K562 (cell line): ENCODE data around the gene BCL2L15. TPM values are rescaled to one million over a fixed set of nuclear protein-coding genes. Genes with fewer than 3 reads are reported as not detected.

Source experiments
- ATAC-seq: fragments of 200-7000 bp; cut with Tn5 transposase; 3 replicates; pipeline ENCODE4 v1.9.1; 2020; ENCODE audit warnings: moderate library complexity
- BruUV-seq: library from RNA; stranded (reverse); fragments of 400-500 nt; replicated peaks from 2 replicates; lab custom pipeline; 2021; lab: Mats Ljungman, UMichigan
- CTCF ChIA-PET: fragments of 300-600 bp; formaldehyde crosslinking; extraction: SDS; loops from one replicate; lab custom pipeline; 2021; ENCODE audit warnings: low intra/inter-chr PET ratio; lab: Yijun Ruan, JAX
- POLR2A ChIA-PET: fragments of 300-600, 350-650 bp; sonication (Branson Sonifier 250); formaldehyde crosslinking; extraction: SDS; loops from one replicate; lab custom pipeline; 2021; ENCODE audit warnings: antibody characterized with exemption, inconsistent platforms; lab: Yijun Ruan, JAX
- DNase-seq, 4 experiments: peaks; one replicate each; pipeline versions ENCODE4 v3.0.0 to v3.0.0-alpha.2; 2011 to 2018; ENCODE audit warnings: low spot score in 3 of 4, mixed read lengths in 3 of 4; ENCODE audit errors: extremely low read depth in 1 of 4
- FAIRE-seq: peaks from 2 replicates; lab custom pipeline; 2011; peaks lifted over from hg19 to GRCh38; lab: Jason Lieb, UNC
- H2AFZ ChIP-seq: 2 replicates; pipeline ENCODE4 v1.6.0; 2011; ENCODE audit warnings: low read depth, low read length, control low read depth, inconsistent platforms
- H3K27ac ChIP-seq: fragments of 200-600 bp; 3 replicates; pipeline ENCODE4 v1.8.0; 2011; ENCODE audit warnings: low read depth, mild to moderate bottlenecking, control low read depth, inconsistent platforms, low read length, moderate library complexity, mixed read lengths; ENCODE audit errors: extremely low read depth
- H3K27me3 ChIP-seq, 2 experiments: fragments of 300-600 bp in 1 of 2; 2 replicates in 1 of 2; 3 replicates in 1 of 2; pipeline versions ENCODE4 v1.6.0 to v1.8.0; 2011; ENCODE audit warnings: inconsistent platforms in 2 of 2, low read length in 2 of 2, mild to moderate bottlenecking in 1 of 2, mixed read lengths in 1 of 2, moderate library complexity in 1 of 2; ENCODE audit not compliant: control insufficient read depth in 2 of 2, insufficient read depth in 2 of 2
- H3K36me3 ChIP-seq: fragments of 300-600 bp; 3 replicates; pipeline ENCODE4 v1.8.0; 2011; ENCODE audit warnings: mild to moderate bottlenecking, low read length, inconsistent platforms; ENCODE audit not compliant: control insufficient read depth, insufficient read depth
- H3K4me1 ChIP-seq, 2 experiments: fragments of 200-600 bp in 1 of 2; replicated peaks in 1 of 2; 2 replicates in 1 of 2; 3 replicates in 1 of 2; pipeline versions ENCODE4 v1.5.1 to v1.8.0; 2011; ENCODE audit warnings: inconsistent platforms in 2 of 2, low read length in 2 of 2, mild to moderate bottlenecking in 1 of 2, mixed read lengths in 1 of 2, moderate library complexity in 1 of 2; ENCODE audit not compliant: control insufficient read depth in 2 of 2, insufficient read depth in 2 of 2
- H3K4me2 ChIP-seq: 2 replicates; pipeline ENCODE4 v1.6.1; 2011; ENCODE audit warnings: low read length, control low read depth, inconsistent platforms, mixed read lengths; ENCODE audit not compliant: insufficient read depth
- H3K4me3 ChIP-seq: fragments of 200-600 bp; sonication (generic), shearing (Covaris generic); 2 replicates; pipeline ENCODE4 v1.5.1; 2016; ENCODE audit warnings: control low read depth, inconsistent platforms
- H3K79me2 ChIP-seq: fragments of 200-600 bp; 3 replicates; pipeline ENCODE4 v1.8.0; 2011; ENCODE audit warnings: low read length, inconsistent platforms; ENCODE audit not compliant: control insufficient read depth, insufficient read depth
- H3K9ac ChIP-seq, 2 experiments: 2 replicates each; pipeline versions ENCODE4 v1.6.0 to v1.6.1; 2011; ENCODE audit warnings: low read depth in 2 of 2, low read length in 2 of 2, control low read depth in 1 of 2, inconsistent platforms in 1 of 2, mild to moderate bottlenecking in 1 of 2, mixed read lengths in 1 of 2; ENCODE audit not compliant: insufficient read depth in 1 of 2
- H3K9me1 ChIP-seq: one replicate; pipeline ENCODE4 v1.6.0; 2011; ENCODE audit warnings: inconsistent platforms, mild to moderate bottlenecking, low read length, moderate library complexity; ENCODE audit not compliant: control insufficient read depth, insufficient read depth
- H3K9me3 ChIP-seq: replicated peaks from 2 replicates; pipeline ENCODE4 v1.5.1; 2011; ENCODE audit warnings: low read depth, low read length, inconsistent platforms; ENCODE audit not compliant: control insufficient read depth, insufficient read depth
- H4K20me1 ChIP-seq: replicated peaks from 2 replicates; pipeline ENCODE4 v1.6.1; 2011; ENCODE audit warnings: low read length, inconsistent platforms, mixed read lengths; ENCODE audit not compliant: control insufficient read depth, insufficient read depth
- BCLAF1 ChIP-seq, 2 experiments: fragments of 450-650 bp in 1 of 2; IDR thresholded peaks; 2 replicates each; pipeline ENCODE4 v1.6.1; 2011 to 2017; ENCODE audit warnings: low read depth in 2 of 2, antibody characterized with exemption in 1 of 2, borderline replicate concordance in 1 of 2, low read length in 1 of 2, mild to moderate bottlenecking in 1 of 2, mixed read lengths in 1 of 2; ENCODE audit not compliant: control insufficient read depth in 1 of 2
- BRCA1 ChIP-seq, 2 experiments: fragments of 450-650 bp in 1 of 2; sonication (generic) in 1 of 2; formaldehyde crosslinking in 1 of 2; IDR thresholded peaks; 2 replicates each; pipeline versions ENCODE4 v1.5.0 to v1.6.1; 2017 to 2020; ENCODE audit warnings: mild to moderate bottlenecking in 1 of 2, missing genetic modification reagents in 1 of 2
- GATAD2A ChIP-seq: fragments of 450-650 bp; IDR thresholded peaks from 2 replicates; pipeline ENCODE4 v1.6.1; 2017
- GTF2B ChIP-seq: IDR thresholded peaks from 2 replicates; pipeline ENCODE4 v1.6.1; 2011; ENCODE audit not compliant: insufficient read length; ENCODE audit errors: extremely low read depth
- HES1 ChIP-seq: fragments of 450-650 bp; IDR thresholded peaks from 2 replicates; pipeline ENCODE4 v1.6.1; 2016; ENCODE audit warnings: low read depth, mild to moderate bottlenecking, moderate library complexity
- MED1 ChIP-seq: sonication (generic); formaldehyde crosslinking; IDR thresholded peaks from 2 replicates; pipeline ENCODE4 v1.8.1; 2023; ENCODE audit warnings: missing genetic modification reagents, borderline replicate concordance
- MEIS2 ChIP-seq: fragments of 450-650 bp; IDR thresholded peaks from 2 replicates; pipeline ENCODE4 v1.6.1; 2014; ENCODE audit warnings: mild to moderate bottlenecking; ENCODE audit not compliant: partially characterized antibody
- MLX ChIP-seq, 2 experiments: fragments of 450-650 bp in 1 of 2; sonication (generic) in 1 of 2; formaldehyde crosslinking; conservative IDR thresholded peaks; 2 replicates each; pipeline versions ENCODE4 v1.4.0 to v1.8.1; 2020 to 2022; ENCODE audit warnings: mild to moderate bottlenecking in 1 of 2, missing genetic modification reagents in 1 of 2
- NCOA4 ChIP-seq: fragments of 450-650 bp; IDR thresholded peaks from 2 replicates; pipeline ENCODE4 v1.6.1; 2018; ENCODE audit warnings: mild to moderate bottlenecking; ENCODE audit not compliant: partially characterized antibody
- RBM34 ChIP-seq: fragments of 200-400 bp; formaldehyde crosslinking; IDR thresholded peaks from 2 replicates; pipeline ENCODE4 v1.6.1; 2018; ENCODE audit warnings: low read length, borderline replicate concordance; ENCODE audit not compliant: insufficient read depth
- SAP30 ChIP-seq: fragments of 200-600 bp; sonication (generic); IDR thresholded peaks from 2 replicates; pipeline ENCODE4 v1.6.1; 2012; ENCODE audit warnings: borderline replicate concordance, low read depth, mild to moderate bottlenecking, moderate library complexity, low read length, control low read depth, inconsistent platforms; ENCODE audit not compliant: insufficient read depth, poor library complexity, severe bottlenecking
- STAT6 ChIP-seq: sonication (generic); formaldehyde crosslinking; IDR thresholded peaks from 2 replicates; pipeline ENCODE4 v1.8.1; 2023; ENCODE audit warnings: mild to moderate bottlenecking, missing genetic modification reagents
- TCF3 ChIP-seq: sonication (generic); formaldehyde crosslinking; IDR thresholded peaks from 2 replicates; pipeline ENCODE4 v1.4.0; 2020; ENCODE audit warnings: mild to moderate bottlenecking, missing genetic modification reagents
- ZNF717 ChIP-seq: fragments of 250-450 bp; sonication (Bioruptor Pico); IDR thresholded peaks from 2 replicates; pipeline ENCODE4 v1.5.0; 2021
- WGBS: fragments of 100-300 bp; shearing (Covaris generic); methylation state at CpG from one replicate; pipeline ENCODE4 v1.1.6; 2016; ENCODE audit warnings: low coverage, mixed read lengths; ENCODE audit not compliant: insufficient coverage; ENCODE audit errors: missing lambda C conversion rate; 5-methylcytosine and 5-hydroxymethylcytosine counted together
- in situ Hi-C: fragments of 300-500 bp; cut with MboI; formaldehyde crosslinking; loops from 4 replicates; pipeline ENCODE4 v1.15.0; 2018; ENCODE audit warnings: inconsistent platforms, mixed read lengths
- intact Hi-C: fragments of 100-400 bp; cut with micrococcal nuclease; formaldehyde crosslinking; loops from 2 replicates; pipeline ENCODE4 v1.14.2; 2022
- polyA plus RNA-seq, 8 experiments: library from polyadenylated mRNA; depleted of rRNA in 4 of 8; stranded (reverse) in 5 of 8; unstranded in 3 of 8; fragments of >200 nt; fragmentation: Nextera tagmentation in 2 of 8; fragmentation: Illumina TruSeq in 1 of 8; extraction: Ambion mirVana in 2 of 8; extraction: Trizol in 1 of 8; gene quantifications; 2 replicates each; pipeline versions ENCODE4 v1.2.1 to v1.2.3, GENCODE V29; 2011 to 2014; ENCODE audit warnings: inconsistent platforms in 1 of 8, missing spikeins in 1 of 8
- total RNA-seq, 7 experiments: library from RNA; depleted of rRNA in 6 of 7; stranded (reverse); fragments of >200 nt in 6 of 7; fragmentation: Illumina TruSeq in 2 of 7; extraction: Trizol in 2 of 7; gene quantifications; 2 replicates each; pipeline versions ENCODE4 v1.2.1 to v1.2.3, GENCODE V29; 2011 to 2021; ENCODE audit warnings: low replicate concordance in 1 of 7

Gene BCL2L15
- total and polyA plus RNA-seq, 9 of the 15 experiments (the other 6 are each of a cell fraction or from before 2014, with no cell fraction given): 0.06 to 0.42 (median 0.28) TPM; not detected in 1

GRCh38 chr1:113856401-113856790 is 31.0 kb downstream of the BCL2L15 start:
- Histone ChIP-seq H3K36me3 (no peaks in the 10 kb centered on the region), H3K27ac (no peak overlapping the region), H3K4me2 (no peak overlapping the region), H3K27me3 (no peaks in the 10 kb centered on the region), H3K9me1 (no peaks in the 10 kb centered on the region), H3K79me2 (no peaks in the 10 kb centered on the region), H3K4me1 (peaks cover 4 to 13% of the 10 kb centered on the region in 2 experiments; a peak in 2 of 5 replicates), H2AFZ (no peak overlapping the region), H3K9me3 (no peaks in the 10 kb centered on the region), H3K9ac (no peak overlapping the region), H3K4me3 (no peak overlapping the region), H4K20me1 (no peaks in the 10 kb centered on the region)
- 79% methylated on average over 2 of the region's 2 CpGs for WGBS
- no peak for ATAC-seq
- FAIRE-seq: no peak
- in situ Hi-C loops (no loop called here), intact Hi-C loops (no loop called here)
- ChIA-PET POLR2A (interaction anchor here (0.6 to 1.4 kb wide), 4 partner anchors 14 to 995 kb away, joined by 3 read pairs; no protein-coding TSS in a partner anchor), CTCF (no interaction called here)
- DNase-seq: no peak
- BruUV-seq: no TSS peak
- TF ChIP-seq RBM34: no peak
- no peak for TF ChIP-seq MED1 (CRISPR knock-in tag)
- TF ChIP-seq GATAD2A: no peak
- TF ChIP-seq BRCA1 (IDR thresholded peaks at IDR 0.05): no peak
- no peak for TF ChIP-seq BRCA1 (CRISPR knock-in tag; IDR thresholded peaks at IDR 0.05)
- TF ChIP-seq STAT6 (CRISPR knock-in tag): no peak
- TF ChIP-seq GTF2B: no peak
- no peak for TF ChIP-seq ZNF717 (CRISPR knock-in tag)
- no peak for TF ChIP-seq BCLAF1 (IDR thresholded peaks at IDR 0.05; ENCODE audit: borderline replicate concordance in 1 of 2, control insufficient read depth in 1 of 2, low read depth in 2 of 2, low read length in 1 of 2)
- no peak for TF ChIP-seq MLX (CRISPR knock-in tag; conservative IDR thresholded peaks at IDR 0.05)
- TF ChIP-seq TCF3 (CRISPR knock-in tag): no peak
- no peak for TF ChIP-seq NCOA4
- no peak for TF ChIP-seq SAP30
- no peak for TF ChIP-seq HES1
- TF ChIP-seq MEIS2: no peak
